HEK293 (cell line): Measurements from ENCODE around the gene NCEH1.

Source experiments
- ATF2 ChIP-seq: fragments of 450-650 bp; formaldehyde crosslinking; IDR thresholded peaks from 2 replicates; pipeline ENCODE4 v1.5.1; 2016; ENCODE audit warnings: missing biosample characterization, missing genetic modification characterization, low read depth
- CTCF ChIP-seq: fragments of 450-650 bp; formaldehyde crosslinking; IDR thresholded peaks from 2 replicates; pipeline ENCODE4 v1.5.1; 2016; ENCODE audit warnings: missing biosample characterization, missing genetic modification characterization
- GFI1B ChIP-seq: fragments of 450-650 bp; formaldehyde crosslinking; IDR thresholded peaks from 2 replicates; pipeline ENCODE4 v1.5.1; 2016; ENCODE audit warnings: missing biosample characterization, missing genetic modification characterization
- KLF16 ChIP-seq: fragments of 450-650 bp; formaldehyde crosslinking; IDR thresholded peaks from 2 replicates; pipeline ENCODE4 v1.5.1; 2017; ENCODE audit warnings: missing biosample characterization, missing genetic modification characterization
- REPIN1 ChIP-seq: fragments of 450-650 bp; formaldehyde crosslinking; IDR thresholded peaks from 2 replicates; pipeline ENCODE4 v1.5.1; 2017; ENCODE audit warnings: missing biosample characterization, missing genetic modification characterization, low read depth
- ZNF138 ChIP-seq: fragments of 450-650 bp; formaldehyde crosslinking; IDR thresholded peaks from 2 replicates; pipeline ENCODE4 v1.5.1; 2016; ENCODE audit warnings: missing biosample characterization, missing genetic modification characterization, borderline replicate concordance
- ZNF175 ChIP-seq: fragments of 450-650 bp; formaldehyde crosslinking; IDR thresholded peaks from 2 replicates; pipeline ENCODE4 v1.5.1; 2016; ENCODE audit warnings: missing biosample characterization, missing genetic modification characterization
- ZNF24 ChIP-seq: fragments of 450-650 bp; formaldehyde crosslinking; IDR thresholded peaks from 2 replicates; pipeline ENCODE4 v1.5.1; 2016; ENCODE audit warnings: missing biosample characterization, missing genetic modification characterization
- ZNF600 ChIP-seq: fragments of 450-650 bp; formaldehyde crosslinking; IDR thresholded peaks from 2 replicates; pipeline ENCODE4 v1.5.1; 2016; ENCODE audit warnings: missing biosample characterization, missing genetic modification characterization
- ZNF621 ChIP-seq: fragments of 450-650 bp; formaldehyde crosslinking; IDR thresholded peaks from 2 replicates; pipeline ENCODE4 v1.5.1; 2017; ENCODE audit warnings: missing biosample characterization, missing genetic modification characterization
- ZNF623 ChIP-seq: fragments of 450-650 bp; formaldehyde crosslinking; IDR thresholded peaks from 2 replicates; pipeline ENCODE4 v1.5.1; 2016; ENCODE audit warnings: missing biosample characterization, missing genetic modification characterization
- ZNF785 ChIP-seq: fragments of 450-650 bp; formaldehyde crosslinking; IDR thresholded peaks from 2 replicates; pipeline ENCODE4 v1.5.1; 2016; ENCODE audit warnings: missing biosample characterization, missing genetic modification characterization
- TF ChIP-seq, protein P1 (sequence below): fragments of 450-650 bp; formaldehyde crosslinking; IDR thresholded peaks from 2 replicates; pipeline ENCODE4 v1.5.1; 2016; ENCODE audit warnings: missing biosample characterization, missing genetic modification characterization

DNA sequence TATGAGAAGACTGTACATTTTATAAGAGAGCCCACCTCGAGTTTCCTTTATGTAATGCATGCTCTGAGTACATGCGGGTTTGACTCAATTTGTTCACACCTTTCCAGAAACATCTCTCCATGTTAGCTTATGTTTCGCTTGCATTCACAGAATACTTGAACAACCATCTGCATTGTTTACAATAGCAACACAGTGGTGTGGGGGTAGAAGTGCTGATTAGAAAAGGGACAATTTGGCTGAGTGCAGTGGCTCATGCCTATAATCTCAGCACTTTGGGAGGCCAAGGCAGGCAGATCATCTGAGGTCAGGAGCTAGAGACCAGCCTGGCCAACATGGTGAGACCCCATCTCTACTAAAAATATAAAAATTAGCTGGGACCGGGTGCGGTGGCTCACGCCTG lies 60.9 kb downstream of the NCEH1 start:
- TF ChIP-seq ATF2 (tag by site-specific recombination) (no peak), ZNF175 (tag by site-specific recombination) (no peak), GFI1B (tag by site-specific recombination) (no peak), KLF16 (tag by site-specific recombination) (no peak), CTCF (tag by site-specific recombination) (no peak), ZNF623 (tag by site-specific recombination) (no peak), ZNF785 (tag by site-specific recombination) (no peak), ZNF24 (no peak), ZNF138 (tag by site-specific recombination) (no peak), REPIN1 (tag by site-specific recombination) (no peak), ZNF621 (no peak), ZNF600 (no peak)
- TF ChIP-seq, protein P1, sequence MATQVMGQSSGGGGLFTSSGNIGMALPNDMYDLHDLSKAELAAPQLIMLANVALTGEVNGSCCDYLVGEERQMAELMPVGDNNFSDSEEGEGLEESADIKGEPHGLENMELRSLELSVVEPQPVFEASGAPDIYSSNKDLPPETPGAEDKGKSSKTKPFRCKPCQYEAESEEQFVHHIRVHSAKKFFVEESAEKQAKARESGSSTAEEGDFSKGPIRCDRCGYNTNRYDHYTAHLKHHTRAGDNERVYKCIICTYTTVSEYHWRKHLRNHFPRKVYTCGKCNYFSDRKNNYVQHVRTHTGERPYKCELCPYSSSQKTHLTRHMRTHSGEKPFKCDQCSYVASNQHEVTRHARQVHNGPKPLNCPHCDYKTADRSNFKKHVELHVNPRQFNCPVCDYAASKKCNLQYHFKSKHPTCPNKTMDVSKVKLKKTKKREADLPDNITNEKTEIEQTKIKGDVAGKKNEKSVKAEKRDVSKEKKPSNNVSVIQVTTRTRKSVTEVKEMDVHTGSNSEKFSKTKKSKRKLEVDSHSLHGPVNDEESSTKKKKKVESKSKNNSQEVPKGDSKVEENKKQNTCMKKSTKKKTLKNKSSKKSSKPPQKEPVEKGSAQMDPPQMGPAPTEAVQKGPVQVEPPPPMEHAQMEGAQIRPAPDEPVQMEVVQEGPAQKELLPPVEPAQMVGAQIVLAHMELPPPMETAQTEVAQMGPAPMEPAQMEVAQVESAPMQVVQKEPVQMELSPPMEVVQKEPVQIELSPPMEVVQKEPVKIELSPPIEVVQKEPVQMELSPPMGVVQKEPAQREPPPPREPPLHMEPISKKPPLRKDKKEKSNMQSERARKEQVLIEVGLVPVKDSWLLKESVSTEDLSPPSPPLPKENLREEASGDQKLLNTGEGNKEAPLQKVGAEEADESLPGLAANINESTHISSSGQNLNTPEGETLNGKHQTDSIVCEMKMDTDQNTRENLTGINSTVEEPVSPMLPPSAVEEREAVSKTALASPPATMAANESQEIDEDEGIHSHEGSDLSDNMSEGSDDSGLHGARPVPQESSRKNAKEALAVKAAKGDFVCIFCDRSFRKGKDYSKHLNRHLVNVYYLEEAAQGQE (tag by site-specific recombination), result no peak
